CD4-positive, alpha-beta T cell treated with Interleukin-17A for 4 hours (primary cell): ENCODE data around the gene STXBP6.

Experiments
- DNase-seq: peaks from one replicate; pipeline ENCODE4 v3.0.0-alpha.2; 2020; ENCODE audit warnings: mixed read lengths

STXBP6 gene

GRCh38 chr14:24911324-24912109 is 138.4 kb downstream of the STXBP6 start:
- DNase-seq = no peak

- DNase-seq = no peak
Measured at GRCh38 chr14:24910408-24910986, 139.4 kb downstream of the STXBP6 start.

DNA sequence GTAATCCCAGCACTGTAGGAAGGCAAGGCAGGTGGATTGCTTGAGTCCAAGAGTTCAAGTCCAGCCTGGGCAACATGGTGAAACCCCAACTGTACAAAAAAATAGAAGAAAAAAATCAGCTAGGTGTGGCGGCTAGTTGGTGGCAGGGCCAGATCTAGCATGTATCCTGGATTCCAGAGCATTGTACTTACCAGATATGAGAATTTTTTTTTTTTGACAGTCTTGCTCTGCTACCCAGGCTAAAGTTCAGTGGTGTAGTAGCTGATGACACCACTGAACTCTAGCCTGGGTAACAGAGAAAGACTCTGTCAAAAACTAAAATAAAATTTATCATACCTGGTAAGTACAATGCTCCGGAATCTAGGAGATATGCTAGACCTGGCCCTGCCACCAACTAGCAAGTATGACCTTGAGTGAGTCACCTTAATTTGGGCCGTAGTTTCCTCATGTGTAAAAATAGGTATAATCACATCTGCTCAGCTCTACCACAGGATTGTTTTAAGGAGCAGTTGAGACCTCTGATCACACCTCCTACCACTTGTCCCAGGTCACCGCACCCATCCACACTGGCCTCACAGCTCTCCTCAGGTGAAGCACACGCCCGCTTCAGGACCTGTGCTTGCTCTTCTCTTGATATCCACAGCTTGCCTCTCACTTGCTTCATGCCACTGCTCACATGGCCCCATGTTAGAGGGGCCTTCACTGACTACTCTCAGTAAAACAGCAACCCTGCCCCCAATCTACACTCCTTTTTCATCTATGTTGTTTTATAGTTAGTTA is 140.2 kb downstream of the STXBP6 start:
- DNase-seq = no peak

DNA sequence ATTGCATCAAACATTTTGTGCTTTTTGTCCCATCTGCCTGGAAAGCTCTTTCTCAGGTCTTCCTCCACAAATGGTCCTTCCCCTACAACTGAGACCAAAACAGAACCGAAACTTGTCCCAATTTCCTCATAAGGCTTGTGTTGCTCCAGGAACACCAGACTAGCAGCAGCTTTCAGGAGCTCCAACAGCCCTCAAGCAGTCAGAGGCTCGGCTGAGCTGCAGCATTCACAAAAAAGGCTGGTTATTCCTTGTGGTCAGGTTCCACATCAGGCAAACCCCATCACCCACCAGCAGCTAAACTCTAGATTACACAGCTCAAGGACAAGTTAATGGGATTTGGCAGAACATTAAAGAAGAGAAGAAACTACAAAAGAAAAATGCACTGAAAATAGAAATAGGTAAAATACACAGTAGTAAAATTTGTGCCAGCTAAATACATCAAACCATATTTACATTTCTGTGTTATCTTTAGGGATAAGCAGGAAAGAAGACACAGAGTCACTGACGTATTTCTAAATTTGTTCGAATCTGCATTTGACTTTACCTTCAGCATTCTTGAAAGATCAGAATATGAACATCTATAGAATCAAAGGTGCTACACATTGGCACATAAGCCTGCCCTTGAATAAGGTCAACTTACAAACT is 141.2 kb downstream of the STXBP6 start:
- no peak for DNase-seq

GRCh38 chr14:24904533-24904932 is 145.4 kb downstream of the STXBP6 start:
- DNase-seq = no peak

DNA sequence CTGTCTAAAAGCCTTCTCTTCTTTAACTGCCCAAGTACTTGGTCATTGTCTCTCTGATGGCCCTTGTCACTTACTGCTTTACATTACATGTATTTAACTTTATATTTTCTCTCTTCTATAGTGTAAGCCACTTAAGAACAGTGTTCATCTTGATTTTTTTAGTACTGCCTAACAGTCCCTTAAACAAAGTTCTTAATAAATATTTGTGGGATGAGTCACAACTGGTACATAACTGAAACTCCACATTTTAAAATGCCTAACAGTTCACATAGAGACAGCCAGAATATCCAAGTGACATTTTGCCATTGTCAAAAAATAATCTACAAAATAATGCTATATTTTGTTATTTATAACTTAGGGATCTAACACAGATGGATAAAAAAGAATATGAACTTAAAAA is 146.6 kb downstream of the STXBP6 start:
- DNase-seq = no peak

GRCh38 chr14:24900269-24901100 is 149.5 kb downstream of the STXBP6 start:
- DNase-seq = no peak

GRCh38 chr14:24897793-24898192 is 152.2 kb downstream of the STXBP6 start:
- no peak for DNase-seq

DNA sequence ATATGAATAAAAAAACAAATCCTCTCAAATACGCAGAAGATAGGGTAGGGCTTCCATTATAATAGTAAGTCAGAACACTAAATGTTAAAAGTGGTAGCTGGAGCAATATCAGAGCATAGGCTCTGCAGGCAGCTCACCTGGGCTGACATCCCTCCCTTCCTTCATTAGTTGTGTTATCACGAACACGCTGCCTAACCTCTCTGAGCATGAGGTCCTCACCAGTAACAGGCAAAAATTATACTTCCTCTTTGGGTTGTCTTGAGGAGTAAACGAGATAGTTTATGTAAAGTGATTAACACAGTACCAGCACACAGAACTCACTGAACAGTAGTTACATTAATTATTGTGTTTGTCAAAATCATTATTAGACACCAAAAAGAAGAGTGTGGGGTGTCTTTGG is 154.3 kb downstream of the STXBP6 start:
- DNase-seq = no peak

DNA sequence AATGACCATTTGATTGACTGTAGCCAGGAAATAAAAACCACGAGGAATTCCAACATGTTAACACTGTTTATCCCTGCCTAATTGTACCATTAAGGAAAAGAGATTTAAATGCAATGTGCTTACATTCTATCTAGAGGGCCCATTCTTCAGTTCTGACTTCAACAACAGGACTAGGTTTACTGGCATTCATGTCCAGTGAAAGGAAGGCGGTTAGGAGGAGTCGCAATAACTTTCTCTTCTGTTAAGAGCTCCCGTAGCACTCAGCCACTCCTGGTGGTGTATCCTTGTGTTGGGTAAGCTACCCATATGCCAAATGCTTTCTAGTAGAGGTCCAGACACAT is 154.7 kb downstream of the STXBP6 start:
- no peak for DNase-seq

- DNase-seq = no peak
Measured at GRCh38 chr14:24894583-24895242, 155.2 kb downstream of the STXBP6 start.

DNA sequence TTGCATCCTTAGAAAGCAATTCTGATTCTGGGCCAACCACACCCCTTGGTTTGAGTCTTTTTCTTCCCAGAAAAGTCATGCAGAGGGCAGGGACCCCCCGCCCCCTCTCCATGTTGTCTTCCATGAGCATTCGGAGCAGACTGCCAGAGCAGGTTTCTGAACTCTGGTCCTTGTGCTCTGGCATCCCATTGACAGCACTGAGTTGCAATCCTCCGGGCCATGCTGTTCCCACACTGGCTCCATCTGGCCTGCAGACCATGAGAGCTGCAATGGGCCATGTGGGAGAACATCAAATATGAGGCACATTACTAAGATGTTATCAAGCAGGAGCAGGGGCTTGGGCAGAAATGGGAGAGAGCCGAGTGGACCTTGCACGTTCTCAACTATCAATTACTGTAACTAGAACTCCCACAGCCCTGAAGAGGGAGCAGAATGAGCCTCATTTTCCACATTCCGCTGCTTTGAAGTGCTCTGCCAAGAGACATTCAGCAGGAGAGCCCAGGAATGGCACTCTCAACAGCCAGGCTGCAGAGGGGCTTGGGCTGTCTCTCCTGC is 157.4 kb downstream of the STXBP6 start:
- no peak for DNase-seq

DNA sequence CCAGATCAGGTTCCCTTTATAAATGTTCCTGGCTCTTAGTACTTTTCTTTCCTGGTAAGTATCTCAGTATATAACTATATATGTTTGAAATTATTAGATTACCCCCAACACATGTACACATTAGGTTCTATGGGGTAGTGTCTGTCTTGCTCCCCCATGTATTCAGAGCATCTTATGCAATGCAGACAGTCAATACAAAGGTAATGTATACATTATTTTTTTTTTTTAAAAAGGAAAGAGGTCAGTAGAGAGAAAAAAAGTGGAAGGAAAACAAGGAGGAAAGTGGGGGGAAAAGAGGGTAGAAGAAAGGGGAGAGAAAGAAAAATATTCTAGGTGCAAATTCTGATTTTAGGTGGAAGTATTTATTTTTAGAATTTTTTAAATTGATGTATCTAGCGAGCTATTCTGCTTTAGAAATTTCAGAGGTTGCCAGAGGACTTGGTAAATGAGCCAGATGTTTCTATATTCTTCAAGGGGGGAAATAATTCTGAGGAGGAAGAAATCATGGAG is 157.9 kb downstream of the STXBP6 start:
- DNase-seq = no peak

- DNase-seq = no peak
Measured at GRCh38 chr14:24890716-24891115, 159.2 kb downstream of the STXBP6 start.

GRCh38 chr14:24889843-24890242 is 160.1 kb downstream of the STXBP6 start:
- DNase-seq = no peak

DNA sequence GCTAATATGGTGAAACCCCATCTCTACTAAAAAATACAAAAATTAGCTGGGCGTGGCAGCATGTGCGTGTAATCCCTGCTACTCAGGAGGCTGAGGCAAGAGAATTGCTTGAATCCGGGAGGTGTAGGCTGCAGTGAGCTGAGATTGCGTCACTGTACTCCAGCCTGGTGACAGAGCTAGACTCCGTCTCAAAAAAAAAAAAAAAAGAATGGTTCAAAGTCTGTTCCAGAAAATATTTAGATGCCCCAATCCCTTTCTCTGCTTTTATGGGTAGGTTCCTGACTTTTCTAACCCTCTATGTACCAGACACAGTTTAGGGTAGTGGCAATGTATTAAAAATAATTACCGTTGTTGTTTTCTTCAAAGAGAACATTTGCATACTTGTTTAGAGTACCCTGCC is 161.4 kb downstream of the STXBP6 start:
- no peak for DNase-seq

GRCh38 chr14:24887623-24888304 is 162.2 kb downstream of the STXBP6 start:
- no peak for DNase-seq

- no peak for DNase-seq
Measured at GRCh38 chr14:24885410-24885913, 164.5 kb downstream of the STXBP6 start.

DNA sequence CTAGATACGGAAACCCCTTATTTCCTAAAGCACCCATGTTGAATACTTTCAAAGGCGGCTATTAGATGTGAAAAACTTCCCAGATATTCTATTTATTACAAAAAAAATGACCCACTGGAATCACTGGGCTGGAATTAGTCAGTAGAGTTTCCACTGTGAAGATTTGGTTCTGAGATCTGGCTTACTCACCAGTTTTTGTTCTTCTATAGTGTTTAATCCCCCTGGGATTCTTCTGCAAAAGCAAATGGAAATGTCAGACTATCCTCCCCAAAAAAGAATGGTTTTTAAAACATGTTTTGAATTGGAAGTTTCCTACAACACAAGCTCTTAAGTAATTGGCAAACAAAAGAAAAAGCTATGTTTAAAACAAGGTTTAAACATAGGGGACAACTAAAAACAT is 166.4 kb downstream of the STXBP6 start:
- DNase-seq = no peak

DNA sequence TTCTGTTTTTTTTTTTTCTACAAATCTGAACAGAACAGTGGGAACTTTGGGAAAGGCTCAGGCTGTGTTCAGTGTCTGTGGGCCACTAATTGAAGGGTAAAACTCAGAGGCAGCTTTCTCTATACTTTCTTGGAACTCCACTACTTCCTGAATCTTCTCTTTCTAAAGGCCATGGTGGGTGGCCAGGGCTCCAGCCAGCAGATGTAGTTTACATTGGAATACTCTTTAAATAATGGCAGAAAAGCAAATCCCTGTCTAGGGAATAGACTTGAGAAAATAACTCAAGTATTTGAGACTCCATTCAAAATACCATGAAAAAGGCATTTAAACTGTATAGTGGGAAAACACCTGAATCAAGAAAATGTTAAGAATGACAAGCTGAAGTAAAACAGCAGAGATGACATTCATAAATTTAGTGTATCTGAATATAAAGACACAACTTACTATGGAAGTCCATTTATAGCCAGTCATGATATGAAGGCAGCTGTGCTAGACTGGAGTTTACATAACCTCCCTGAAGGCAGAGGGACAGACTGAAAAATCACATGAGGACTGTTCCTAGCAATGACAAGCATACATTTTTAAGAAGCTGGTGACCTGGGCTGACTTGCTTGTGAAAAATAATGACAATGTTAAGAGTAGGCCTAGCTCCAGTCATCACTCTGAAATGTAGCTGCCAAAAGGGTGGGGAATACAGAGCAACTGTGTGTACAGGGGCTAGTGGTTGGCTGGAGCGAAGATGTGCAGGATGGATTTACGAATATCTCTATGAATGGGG is 168.6 kb downstream of the STXBP6 start:
- no peak for DNase-seq
